Measurements from ENCODE around the gene BRD7.

DNA sequence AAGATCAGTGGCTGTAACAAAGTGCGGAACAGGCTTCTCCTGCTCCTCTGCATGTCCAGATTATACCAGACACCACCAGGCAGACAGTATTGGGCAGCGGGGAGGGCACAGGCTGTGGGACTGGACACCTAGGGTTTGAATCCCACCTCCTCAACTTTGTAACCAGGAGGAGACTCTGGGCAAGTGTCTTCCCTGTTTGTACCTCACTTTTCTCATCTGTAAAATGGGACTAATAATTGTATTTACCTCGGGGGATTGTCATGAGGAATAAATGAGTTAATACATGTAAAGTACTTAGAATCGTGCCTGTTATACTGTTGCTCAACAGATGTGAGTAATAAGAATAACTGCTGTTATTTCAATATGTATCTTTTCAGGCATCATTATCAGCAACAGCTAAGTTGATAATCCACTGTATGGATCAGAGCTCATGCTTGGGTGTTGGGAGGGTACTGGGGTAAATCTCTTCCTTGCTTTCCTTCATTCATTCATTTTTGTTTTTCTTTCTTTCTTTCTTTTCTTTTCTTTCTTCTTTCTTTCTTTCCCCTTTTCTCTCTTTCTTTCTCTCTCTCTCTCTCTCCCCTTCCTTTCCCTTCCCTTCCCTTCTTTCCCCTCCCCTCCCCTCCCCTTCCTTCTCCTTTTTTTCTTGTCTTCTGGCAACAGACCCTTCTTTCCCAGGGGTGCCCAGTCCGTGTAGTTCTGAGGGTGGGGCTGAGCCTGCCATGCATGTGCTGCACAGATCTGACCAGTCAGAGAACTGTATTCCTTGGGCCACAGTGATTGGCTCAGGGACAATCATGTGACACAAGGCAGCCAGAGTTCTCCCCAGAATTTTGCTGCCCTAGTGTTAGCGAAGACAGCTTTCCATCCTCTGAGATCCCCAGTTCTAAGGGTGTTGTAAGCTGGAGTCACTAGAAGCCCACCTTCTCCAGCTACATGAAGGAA lies 25.3 kb upstream of the BRD7 start:
- TF ChIP-seq EP300 (IDR thresholded peaks at IDR 0.05), result no peak
- TF ChIP-seq, protein P1, sequence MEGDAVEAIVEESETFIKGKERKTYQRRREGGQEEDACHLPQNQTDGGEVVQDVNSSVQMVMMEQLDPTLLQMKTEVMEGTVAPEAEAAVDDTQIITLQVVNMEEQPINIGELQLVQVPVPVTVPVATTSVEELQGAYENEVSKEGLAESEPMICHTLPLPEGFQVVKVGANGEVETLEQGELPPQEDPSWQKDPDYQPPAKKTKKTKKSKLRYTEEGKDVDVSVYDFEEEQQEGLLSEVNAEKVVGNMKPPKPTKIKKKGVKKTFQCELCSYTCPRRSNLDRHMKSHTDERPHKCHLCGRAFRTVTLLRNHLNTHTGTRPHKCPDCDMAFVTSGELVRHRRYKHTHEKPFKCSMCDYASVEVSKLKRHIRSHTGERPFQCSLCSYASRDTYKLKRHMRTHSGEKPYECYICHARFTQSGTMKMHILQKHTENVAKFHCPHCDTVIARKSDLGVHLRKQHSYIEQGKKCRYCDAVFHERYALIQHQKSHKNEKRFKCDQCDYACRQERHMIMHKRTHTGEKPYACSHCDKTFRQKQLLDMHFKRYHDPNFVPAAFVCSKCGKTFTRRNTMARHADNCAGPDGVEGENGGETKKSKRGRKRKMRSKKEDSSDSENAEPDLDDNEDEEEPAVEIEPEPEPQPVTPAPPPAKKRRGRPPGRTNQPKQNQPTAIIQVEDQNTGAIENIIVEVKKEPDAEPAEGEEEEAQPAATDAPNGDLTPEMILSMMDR (IDR thresholded peaks at IDR 0.05), result no peak

Data from sigmoid colon (tissue), 4 donors.